PFSK-1 (cell line): ENCODE results near the gene SND1.

Source experiments
- FOXP2 ChIP-seq: optimal IDR thresholded peaks from 2 replicates; pipeline ENCODE3; 2011; ENCODE audit warnings: borderline replicate concordance, control low read depth, inconsistent platforms; ENCODE audit not compliant: insufficient read depth; ENCODE audit errors: extremely low read length, extremely low read depth
- POLR2AphosphoS5 ChIP-seq: IDR thresholded peaks from 2 replicates; pipeline ENCODE4 v1.6.1; 2012; ENCODE audit warnings: low read depth, mild to moderate bottlenecking, control low read depth, low read length, moderate library complexity
- REST ChIP-seq, 2 experiments: IDR thresholded peaks; 2 replicates each; pipeline versions ENCODE4 v1.6.1 to v1.8.0; 2011 to 2012; ENCODE audit warnings: low read depth in 2 of 2, low read length in 2 of 2, control low read depth in 1 of 2, inconsistent platforms in 1 of 2, mild to moderate bottlenecking in 1 of 2, moderate library complexity in 1 of 2; ENCODE audit not compliant: insufficient read depth in 1 of 2
- SIN3A ChIP-seq: IDR thresholded peaks from 2 replicates; pipeline ENCODE4 v1.6.1; 2012; ENCODE audit warnings: mild to moderate bottlenecking, low read length, moderate library complexity, borderline replicate concordance; ENCODE audit not compliant: insufficient read depth
- TAF1 ChIP-seq: IDR thresholded peaks from 2 replicates; pipeline ENCODE4 v1.6.1; 2012; ENCODE audit warnings: low read length, control low read depth, borderline replicate concordance; ENCODE audit not compliant: insufficient read depth

GRCh38 chr7:128129224-128129864, 477.4 kb downstream of the SND1 start:
- TF ChIP-seq SIN3A (no peak), POLR2AphosphoS5 (no peak), REST (IDR thresholded peaks at IDR 0.05; ENCODE audit: insufficient read depth in 1 of 2, low read depth in 2 of 2, low read length in 2 of 2) (no peak), FOXP2 (no peak), TAF1 (no peak)
